HepG2 (cell line): ENCODE data around the gene PDZD7. TPM values are rescaled to one million over a fixed set of nuclear protein-coding genes. Genes with fewer than 3 reads are reported as not detected.

ENCODE experiments used
- EP300 ChIP-seq, 3 experiments: sonication (generic) in 1 of 3; formaldehyde crosslinking in 1 of 3; IDR thresholded peaks; 2 replicates each; pipeline versions ENCODE4 v1.5.1 to v1.6.1; 2011 to 2020; ENCODE audit warnings: low read depth in 2 of 3, low read length in 2 of 3, borderline replicate concordance in 1 of 3, improper control_type of control experiment in 1 of 3, mild to moderate bottlenecking in 1 of 3, missing genetic modification reagents in 1 of 3, moderate library complexity in 1 of 3
- GABPB1 ChIP-seq: IDR thresholded peaks from 2 replicates; pipeline ENCODE4 v1.6.1; 2016; ENCODE audit warnings: mild to moderate bottlenecking, missing genetic modification reagents, moderate library complexity, missing compliant biosample characterization
- KAT8 ChIP-seq: IDR thresholded peaks from 2 replicates; pipeline ENCODE4 v1.6.1; 2016; ENCODE audit warnings: missing genetic modification reagents, missing compliant biosample characterization
- MAZ ChIP-seq, 2 experiments: sonication (generic) in 1 of 2; formaldehyde crosslinking in 1 of 2; IDR thresholded peaks; 2 replicates each; pipeline versions ENCODE4 v1.5.0 to v1.6.1; 2012 to 2020; ENCODE audit warnings: low read depth in 2 of 2, mild to moderate bottlenecking in 2 of 2, borderline replicate concordance in 1 of 2, improper control_type of control experiment in 1 of 2, low read length in 1 of 2, missing genetic modification reagents in 1 of 2, moderate library complexity in 1 of 2
- MEF2D ChIP-seq: sonication (generic); formaldehyde crosslinking; IDR thresholded peaks from 2 replicates; pipeline ENCODE4 v1.5.1; 2020; ENCODE audit warnings: mild to moderate bottlenecking, missing genetic modification reagents
- MEIS2 ChIP-seq: sonication (generic); formaldehyde crosslinking; IDR thresholded peaks from 2 replicates; pipeline ENCODE4 v1.9.0; 2021; ENCODE audit warnings: mild to moderate bottlenecking, missing genetic modification reagents
- MNT ChIP-seq: fragments of 450-650 bp; IDR thresholded peaks from 2 replicates; pipeline ENCODE4 v1.6.1; 2016
- NFKBIZ ChIP-seq: IDR thresholded peaks from 2 replicates; pipeline ENCODE4 v1.6.1; 2018; ENCODE audit warnings: missing genetic modification reagents, missing compliant biosample characterization
- SMC3 ChIP-seq: IDR thresholded peaks from 2 replicates; pipeline ENCODE4 v1.6.1; 2011; ENCODE audit warnings: low read length, improper control_type of control experiment
- ZBTB34 ChIP-seq: sonication (generic); formaldehyde crosslinking; IDR thresholded peaks from 2 replicates; pipeline ENCODE4 v1.8.0; 2022; ENCODE audit warnings: mild to moderate bottlenecking, missing genetic modification reagents
- ZFX ChIP-seq: sonication (generic); formaldehyde crosslinking; IDR thresholded peaks from 2 replicates; pipeline ENCODE4 v1.4.0; 2020; ENCODE audit warnings: mild to moderate bottlenecking, low read depth, missing genetic modification reagents, moderate library complexity
- ZNF10 ChIP-seq: sonication (generic); formaldehyde crosslinking; IDR thresholded peaks from 2 replicates; pipeline ENCODE4 v1.4.0; 2020; ENCODE audit warnings: mild to moderate bottlenecking, low read depth, missing genetic modification reagents, borderline replicate concordance
- ZNF12 ChIP-seq: sonication (generic); formaldehyde crosslinking; IDR thresholded peaks from 2 replicates; pipeline ENCODE4 v1.5.0; 2020; ENCODE audit warnings: missing genetic modification reagents
- ZNF136 ChIP-seq: sonication (generic); formaldehyde crosslinking; IDR thresholded peaks from 2 replicates; pipeline ENCODE4 v1.8.1; 2022; ENCODE audit warnings: low read depth, mild to moderate bottlenecking, moderate library complexity, missing genetic modification reagents
- ZNF292 ChIP-seq: sonication (generic); formaldehyde crosslinking; IDR thresholded peaks from 2 replicates; pipeline ENCODE4 v1.8.1; 2022; ENCODE audit warnings: mild to moderate bottlenecking, low read depth, missing genetic modification reagents, borderline replicate concordance
- ZNF333 ChIP-seq: sonication (generic); formaldehyde crosslinking; IDR thresholded peaks from 2 replicates; pipeline ENCODE4 v1.4.0; 2020; ENCODE audit warnings: mild to moderate bottlenecking, missing genetic modification reagents, borderline replicate concordance
- ZNF609 ChIP-seq: sonication (generic); formaldehyde crosslinking; IDR thresholded peaks from 2 replicates; pipeline ENCODE4 v1.4.0; 2020; ENCODE audit warnings: mild to moderate bottlenecking, missing genetic modification reagents, borderline replicate concordance
- polyA plus RNA-seq, 8 experiments: library from polyadenylated mRNA; depleted of rRNA in 3 of 8; stranded (reverse) in 7 of 8; unstranded in 1 of 8; fragments of >200 nt; fragmentation: Illumina TruSeq in 4 of 8; extraction: Trizol in 4 of 8; gene quantifications; 2 replicates each; pipeline versions ENCODE4 v1.2.1 to v1.2.3, GENCODE V29; 2011 to 2016; ENCODE audit warnings: low read depth in 4 of 8, missing spikeins in 1 of 8, mixed read lengths in 1 of 8; ENCODE audit not compliant: insufficient read depth in 1 of 8
- total RNA-seq, 5 experiments: library from RNA; depleted of rRNA; stranded (reverse); fragments of >200 nt; fragmentation: Illumina TruSeq; extraction: Trizol; gene quantifications; 2 replicates each; pipeline ENCODE4 v1.2.3, GENCODE V29; 2016; ENCODE audit warnings: low read depth in 1 of 5
- TF ChIP-seq, protein P1 (sequence below): IDR thresholded peaks from 2 replicates; pipeline ENCODE4 v1.6.1; 2016

The PDZD7 gene
- total and polyA plus RNA-seq, 2 of the 13 experiments (the other 11 are each of a cell fraction or from before 2014, with no cell fraction given) = 0.58 to 0.73 TPM

DNA sequence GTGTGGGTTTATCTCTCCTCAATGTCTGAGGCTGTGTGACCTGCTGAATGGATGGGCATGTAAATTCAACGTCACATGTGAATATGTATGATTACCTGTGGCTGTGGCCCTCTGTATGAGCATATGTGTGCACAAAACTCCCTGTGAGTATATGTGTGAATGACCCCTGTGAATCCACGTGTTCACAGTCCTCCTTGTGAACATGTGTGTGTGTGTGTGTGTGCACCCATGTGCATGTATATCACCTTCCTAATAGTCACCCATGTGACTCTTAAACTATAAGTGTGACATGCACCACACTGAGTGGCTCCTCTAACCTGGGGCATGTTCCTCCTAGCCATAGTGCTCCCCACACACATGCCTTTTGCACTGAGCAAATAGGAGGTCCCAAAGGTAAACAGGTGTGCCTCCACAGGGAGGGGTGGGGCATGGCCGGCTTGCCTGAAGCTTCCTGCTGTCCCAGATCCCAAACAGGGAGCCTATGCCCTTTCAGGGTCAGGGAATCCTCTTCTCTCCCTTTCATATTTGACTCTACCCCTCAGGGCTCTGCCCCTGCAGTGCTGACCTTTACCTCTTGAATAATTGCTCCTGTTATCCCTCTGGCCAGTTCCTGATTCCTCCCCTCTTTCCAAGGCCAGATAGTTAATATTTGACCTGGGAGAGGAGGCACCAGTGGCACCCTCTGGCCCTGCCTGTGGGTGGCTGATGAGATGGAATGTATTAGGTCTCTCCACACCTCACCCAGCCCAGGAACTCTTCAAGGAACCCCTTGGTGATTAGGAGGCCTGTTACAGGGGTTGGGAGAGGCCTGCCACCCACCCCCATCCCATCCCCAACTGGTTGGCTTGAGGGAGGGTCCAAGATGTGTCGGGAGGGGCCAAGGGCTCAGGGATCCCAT lies 59.8 kb downstream of the PDZD7 start (continued):
- TF ChIP-seq ZBTB34 (CRISPR knock-in tag) (peak; percentile 62), ZNF609 (peak; percentile 89; the same call in 1 of the 2 replicates), EP300 (IDR thresholded peaks at IDR 0.05; ENCODE audit: low read depth in 2 of 2, low read length in 2 of 2) (peak in 1 of 2 experiments; percentile 85; a peak in 2 of 4 replicates), EP300 (CRISPR knock-in tag; IDR thresholded peaks at IDR 0.05; ENCODE audit: borderline replicate concordance) (peak; percentile 90), MNT (peak; percentile 91), GABPB1 (CRISPR knock-in tag) (peak; percentile 39; the same call in 1 of the 2 replicates), SMC3 (peak; percentile 10; the same call in 1 of the 2 replicates), MEF2D (CRISPR knock-in tag) (peak; percentile 95), KAT8 (CRISPR knock-in tag) (peak; percentile 88), ZFX (CRISPR knock-in tag) (peak; percentile 11; the same call in 1 of the 2 replicates), ZNF136 (CRISPR knock-in tag) (0 out of 2 replicates have a peak, but pooled peaks have one; percentile 83), NFKBIZ (CRISPR knock-in tag) (peak; percentile 83; the same call in 1 of the 2 replicates), MAZ (IDR thresholded peaks at IDR 0.05; ENCODE audit: borderline replicate concordance, low read depth, low read length) (0 out of 2 replicates have a peak, but pooled peaks have one; percentile 46), MAZ (CRISPR knock-in tag; IDR thresholded peaks at IDR 0.05; ENCODE audit: low read depth) (peak; percentile 75), ZNF333 (CRISPR knock-in tag) (0 out of 2 replicates have a peak, but pooled peaks have one; percentile 33), MEIS2 (CRISPR knock-in tag) (peak; percentile 81; the same call in 1 of the 2 replicates), ZNF292 (CRISPR knock-in tag) (peak; percentile 42; the same call in 1 of the 2 replicates), ZNF10 (CRISPR knock-in tag) (no peak), ZNF12 (CRISPR knock-in tag) (peak; percentile 36; the same call in 1 of the 2 replicates)
- TF ChIP-seq, protein P1, sequence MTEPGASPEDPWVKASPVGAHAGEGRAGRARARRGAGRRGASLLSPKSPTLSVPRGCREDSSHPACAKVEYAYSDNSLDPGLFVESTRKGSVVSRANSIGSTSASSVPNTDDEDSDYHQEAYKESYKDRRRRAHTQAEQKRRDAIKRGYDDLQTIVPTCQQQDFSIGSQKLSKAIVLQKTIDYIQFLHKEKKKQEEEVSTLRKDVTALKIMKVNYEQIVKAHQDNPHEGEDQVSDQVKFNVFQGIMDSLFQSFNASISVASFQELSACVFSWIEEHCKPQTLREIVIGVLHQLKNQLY (CRISPR knock-in tag) = peak; percentile 92
